ENCODE results near the gene LCN6. TPM values are rescaled to one million over a fixed set of nuclear protein-coding genes. Genes with fewer than 3 reads are reported as not detected.
"Not testable (repeated sequence)": the region's sequence is repeated elsewhere in the genome, so short reads cannot be mapped to it uniquely, and the experiment has no call there.

Gene LCN6
- polyA plus RNA-seq, 1 donor from 2014 or later: not detected

GRCh38 chr9:136707011-136707410 lies 41.3 kb downstream of the LCN6 start:
- no peaks in the 10 kb centered on the region for H3K36me3 ChIP-seq (ENCODE audit: insufficient read depth, low read length)
- no peaks in the 10 kb centered on the region for H3F3A ChIP-seq (ENCODE audit: insufficient read depth, low read length, poor library complexity, severe bottlenecking)
- no peak overlapping the region for H3K27ac ChIP-seq (ENCODE audit: low read length)
- no peaks in the 10 kb centered on the region for H3K9me2 ChIP-seq (ENCODE audit: insufficient read depth, low read length)
- H3K79me2 ChIP-seq (replicated peaks; ENCODE audit: insufficient read depth, low read length): no peaks in the 10 kb centered on the region
- no peaks in the 10 kb centered on the region for H4K20me1 ChIP-seq (ENCODE audit: insufficient read depth)
- TF ChIP-seq REST (IDR thresholded peaks at IDR 0.05; ENCODE audit: borderline replicate concordance) (no peak), SMC3 (conservative IDR thresholded peaks at IDR 0.05; ENCODE audit: poor library complexity) (no peak), MXI1 (conservative IDR thresholded peaks at IDR 0.05; ENCODE audit: poor library complexity, severe bottlenecking) (no peak), RAD21 (conservative IDR thresholded peaks at IDR 0.05) (no peak), EP300 (conservative IDR thresholded peaks at IDR 0.05; ENCODE audit: poor library complexity, severe bottlenecking) (no peak), TAF1 (IDR thresholded peaks at IDR 0.05; ENCODE audit: low read depth) (no peak), EZH2 (IDR thresholded peaks at IDR 0.05; ENCODE audit: borderline replicate concordance, insufficient read depth, low read length, poor library complexity, severe bottlenecking) (no peak), POLR2AphosphoS5 (IDR thresholded peaks at IDR 0.05) (no peak), CTCF (IDR thresholded peaks at IDR 0.05; ENCODE audit: poor library complexity, severe bottlenecking) (no peak)
- no peak overlapping the region for H3K4me3 ChIP-seq (ENCODE audit: low read length)
- H2AFZ ChIP-seq (ENCODE audit: low read depth, low read length): no peak overlapping the region
- no peak overlapping the region for H3K9ac ChIP-seq (ENCODE audit: low read length)
- H3K27me3 ChIP-seq (ENCODE audit: insufficient read depth, low read depth, low read length): no peaks in the 10 kb centered on the region
- H3K9me3 ChIP-seq (ENCODE audit: low read length): no peaks in the 10 kb centered on the region
- H3K4me2 ChIP-seq (ENCODE audit: low read length): no peak overlapping the region

GRCh38 chr9:136705564-136705963 lies 42.8 kb downstream of the LCN6 start:
- no peaks in the 10 kb centered on the region for H3K36me3 ChIP-seq (ENCODE audit: insufficient read depth, low read length)
- no peak overlapping the region for H3K27ac ChIP-seq (ENCODE audit: low read length)
- H3K4me3 ChIP-seq (ENCODE audit: low read length): no peak overlapping the region
- H3K9me3 ChIP-seq (ENCODE audit: low read length): no peaks in the 10 kb centered on the region
- no peaks in the 10 kb centered on the region for H3K27me3 ChIP-seq (ENCODE audit: insufficient read depth, low read depth, low read length)
- no peak overlapping the region for H3K4me2 ChIP-seq (ENCODE audit: low read length)
- no peak overlapping the region for H3K9ac ChIP-seq (ENCODE audit: low read length)
- TF ChIP-seq CTCF (IDR thresholded peaks at IDR 0.05; ENCODE audit: poor library complexity, severe bottlenecking) (no peak), REST (IDR thresholded peaks at IDR 0.05; ENCODE audit: borderline replicate concordance) (no peak), TAF1 (IDR thresholded peaks at IDR 0.05; ENCODE audit: low read depth) (no peak), RAD21 (conservative IDR thresholded peaks at IDR 0.05) (no peak), POLR2AphosphoS5 (IDR thresholded peaks at IDR 0.05) (no peak), EP300 (conservative IDR thresholded peaks at IDR 0.05; ENCODE audit: poor library complexity, severe bottlenecking) (no peak), EZH2 (IDR thresholded peaks at IDR 0.05; ENCODE audit: borderline replicate concordance, insufficient read depth, low read length, poor library complexity, severe bottlenecking) (no peak), SMC3 (conservative IDR thresholded peaks at IDR 0.05; ENCODE audit: poor library complexity) (no peak), MXI1 (conservative IDR thresholded peaks at IDR 0.05; ENCODE audit: poor library complexity, severe bottlenecking) (no peak)
- H4K20me1 ChIP-seq (ENCODE audit: insufficient read depth): no peaks in the 10 kb centered on the region
- H3K9me2 ChIP-seq (ENCODE audit: insufficient read depth, low read length): no peaks in the 10 kb centered on the region
- H3F3A ChIP-seq (ENCODE audit: insufficient read depth, low read length, poor library complexity, severe bottlenecking): no peaks in the 10 kb centered on the region
- no peak overlapping the region for H2AFZ ChIP-seq (ENCODE audit: low read depth, low read length)
- H3K79me2 ChIP-seq (replicated peaks; ENCODE audit: insufficient read depth, low read length): no peaks in the 10 kb centered on the region

GRCh38 chr9:136704741-136705140 lies 43.6 kb downstream of the LCN6 start:
- H3K27me3 ChIP-seq (ENCODE audit: insufficient read depth, low read depth, low read length); H3K4me3 ChIP-seq (ENCODE audit: low read length); H3K9ac ChIP-seq (ENCODE audit: low read length); H2AFZ ChIP-seq (ENCODE audit: low read depth, low read length); H3K4me2 ChIP-seq (ENCODE audit: low read length); H3K36me3 ChIP-seq (ENCODE audit: insufficient read depth, low read length); H4K20me1 ChIP-seq (ENCODE audit: insufficient read depth); H3K27ac ChIP-seq (ENCODE audit: low read length); H3K9me2 ChIP-seq (ENCODE audit: insufficient read depth, low read length); H3K9me3 ChIP-seq (ENCODE audit: low read length); H3K79me2 ChIP-seq (replicated peaks; ENCODE audit: insufficient read depth, low read length); H3F3A ChIP-seq (ENCODE audit: insufficient read depth, low read length, poor library complexity, severe bottlenecking): not testable (repeated sequence)
